Stimulated activated CD4-positive, alpha-beta T cell treated with anti-CD3 and anti-CD28 coated beads, Interleukin-2, amount 100 ng/mL, for 4 hours (primary cell): ENCODE results near the gene AKT1.

ENCODE experiments used
- DNase-seq: peaks from one replicate; pipeline ENCODE4 v3.0.0-alpha.2; 2020; ENCODE audit warnings: low read depth

AKT1 gene

GRCh38 chr14:104723651-104724406 lies 71.7 kb downstream of the AKT1 start, which contains the start of gene ADSS1:
TSS of gene ADSS1 (plus strand) at chr14:104724229. CDS start at chr14:104724271, 42 bp downstream.
- peak; percentile 31 for DNase-seq

DNA sequence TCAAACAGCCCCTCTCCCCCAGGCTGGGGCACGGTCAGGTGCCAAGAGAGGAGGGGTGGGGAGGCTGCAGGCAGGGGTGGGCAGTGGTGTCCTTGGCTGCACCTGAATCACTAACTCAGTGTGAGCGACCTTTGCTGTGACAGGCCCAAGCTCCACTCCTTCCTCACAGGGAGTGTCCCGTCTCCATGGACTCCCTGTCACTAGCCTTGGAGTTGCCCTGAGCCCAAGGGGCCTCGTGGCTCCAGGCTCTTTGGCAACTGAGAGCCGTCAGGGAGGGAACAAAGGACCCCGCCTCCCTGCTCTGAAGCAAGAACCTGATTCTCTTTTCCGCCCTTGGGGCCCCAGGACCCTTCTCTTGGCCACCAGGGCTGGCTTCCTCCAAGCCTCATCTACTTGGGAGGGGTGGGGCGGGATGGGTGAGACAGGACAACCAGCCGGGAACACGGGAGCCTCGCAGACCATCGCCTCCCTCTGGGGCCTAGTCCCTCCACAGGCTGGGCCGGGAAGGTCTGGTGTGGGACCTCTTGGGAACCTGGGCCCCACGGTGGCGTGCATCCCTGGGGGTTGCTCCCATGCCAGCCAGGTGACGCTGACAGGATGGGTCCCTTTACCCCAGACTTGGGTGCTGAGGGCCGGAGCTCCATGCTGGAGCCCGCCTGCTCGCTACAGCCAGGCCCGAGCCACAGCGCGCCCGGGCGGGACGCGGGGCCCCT lies 72.5 kb downstream of the AKT1 start:
- no peak for DNase-seq

DNA sequence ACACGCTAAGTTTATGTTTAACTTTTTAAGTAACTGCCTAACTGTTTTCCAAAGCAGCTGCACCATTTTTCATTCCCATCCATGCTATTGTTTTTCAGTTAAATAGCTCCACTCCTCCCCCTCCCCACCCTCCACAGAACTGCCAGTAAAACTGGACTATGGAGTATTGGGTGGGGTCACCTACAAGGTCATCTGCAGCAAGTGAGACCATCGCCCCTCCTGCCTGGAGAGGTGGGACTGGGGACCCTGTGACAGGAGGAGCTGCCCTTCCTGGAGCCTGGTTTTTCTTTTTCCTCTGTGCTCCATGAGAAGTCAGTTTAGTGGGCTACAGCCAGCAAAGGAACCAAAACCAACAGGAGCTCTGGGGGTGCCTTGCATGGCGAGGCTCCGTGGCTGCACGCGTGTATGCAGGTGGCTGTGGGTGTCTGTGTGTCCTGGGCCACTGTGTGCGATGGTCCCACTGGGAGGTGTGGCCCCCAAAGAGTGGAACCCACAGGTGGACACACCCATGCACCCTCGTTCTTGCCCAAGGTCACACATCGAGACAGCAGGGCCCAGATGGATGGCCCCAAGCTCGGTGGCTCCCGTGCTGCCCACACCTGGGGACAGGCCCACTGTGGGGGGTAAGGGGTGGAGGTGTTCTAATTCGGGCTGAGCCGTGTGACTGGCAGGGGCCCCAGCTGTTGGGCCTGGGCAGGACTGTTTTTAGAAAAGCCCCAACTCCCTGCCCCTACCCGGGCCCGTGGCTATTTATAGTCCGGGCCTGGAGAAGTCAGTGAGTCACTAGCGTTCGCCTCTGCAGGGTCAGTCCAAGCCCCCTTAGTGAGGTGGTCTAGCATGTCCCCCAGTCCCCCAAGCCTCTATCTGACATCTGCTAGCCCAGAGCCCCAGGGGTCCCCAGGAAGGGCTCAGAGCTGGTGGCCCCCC lies 73.8 kb downstream of the AKT1 start:
- no peak for DNase-seq
